Measurements from ENCODE around the gene WFDC8.

DNA sequence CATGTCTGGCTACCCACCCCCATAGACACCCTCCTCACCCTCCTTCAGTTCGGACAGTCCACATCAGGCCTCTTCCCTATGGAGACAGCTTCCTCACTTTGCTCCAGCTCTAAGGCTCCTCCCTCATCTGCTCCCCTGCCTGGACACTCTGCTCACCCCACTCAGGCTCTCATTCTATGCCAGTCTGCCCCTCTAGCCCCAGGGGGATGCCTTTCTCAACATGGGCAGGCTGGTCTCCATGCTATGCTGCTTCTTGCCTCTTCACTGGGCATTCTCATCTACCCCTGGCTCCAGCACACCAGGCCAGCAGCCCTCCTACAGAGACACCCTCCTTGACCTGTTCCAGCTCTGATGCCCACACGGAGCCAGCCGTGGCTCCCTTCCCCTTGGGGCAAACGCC lies at the start of gene WFDC8:
- TF ChIP-seq, protein P1, sequence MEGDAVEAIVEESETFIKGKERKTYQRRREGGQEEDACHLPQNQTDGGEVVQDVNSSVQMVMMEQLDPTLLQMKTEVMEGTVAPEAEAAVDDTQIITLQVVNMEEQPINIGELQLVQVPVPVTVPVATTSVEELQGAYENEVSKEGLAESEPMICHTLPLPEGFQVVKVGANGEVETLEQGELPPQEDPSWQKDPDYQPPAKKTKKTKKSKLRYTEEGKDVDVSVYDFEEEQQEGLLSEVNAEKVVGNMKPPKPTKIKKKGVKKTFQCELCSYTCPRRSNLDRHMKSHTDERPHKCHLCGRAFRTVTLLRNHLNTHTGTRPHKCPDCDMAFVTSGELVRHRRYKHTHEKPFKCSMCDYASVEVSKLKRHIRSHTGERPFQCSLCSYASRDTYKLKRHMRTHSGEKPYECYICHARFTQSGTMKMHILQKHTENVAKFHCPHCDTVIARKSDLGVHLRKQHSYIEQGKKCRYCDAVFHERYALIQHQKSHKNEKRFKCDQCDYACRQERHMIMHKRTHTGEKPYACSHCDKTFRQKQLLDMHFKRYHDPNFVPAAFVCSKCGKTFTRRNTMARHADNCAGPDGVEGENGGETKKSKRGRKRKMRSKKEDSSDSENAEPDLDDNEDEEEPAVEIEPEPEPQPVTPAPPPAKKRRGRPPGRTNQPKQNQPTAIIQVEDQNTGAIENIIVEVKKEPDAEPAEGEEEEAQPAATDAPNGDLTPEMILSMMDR (IDR thresholded peaks at IDR 0.05): no peak
- TF ChIP-seq POLR2AphosphoS5 (IDR thresholded peaks at IDR 0.05): no peak
- TF ChIP-seq POLR2A (IDR thresholded peaks at IDR 0.05): no peak

Measured in gastroesophageal sphincter (tissue), 3 donors.